Duodenal mucosa (tissue), 2 donors: Measurements from ENCODE around the gene TRPM2.

Source experiments
- H3K27ac ChIP-seq: one replicate; pipeline ENCODE4 v1.7.0; 2013; ENCODE audit warnings: low read depth, low read length
- H3K27me3 ChIP-seq, 2 donors: one replicate each; pipeline ENCODE4 v1.7.0; 2013; ENCODE audit warnings: low read length in 2 of 2, control low read depth in 1 of 2; ENCODE audit not compliant: insufficient read depth in 2 of 2, control insufficient read depth in 1 of 2
- H3K36me3 ChIP-seq, 2 donors: one replicate each; pipeline ENCODE4 v1.7.0; 2013; ENCODE audit warnings: low read length in 2 of 2, control low read depth in 1 of 2; ENCODE audit not compliant: insufficient read depth in 2 of 2, control insufficient read depth in 1 of 2
- H3K4me1 ChIP-seq, 2 donors: one replicate each; pipeline ENCODE4 v1.7.0; 2013; ENCODE audit warnings: low read length in 2 of 2, control low read depth in 1 of 2; ENCODE audit not compliant: insufficient read depth in 2 of 2, control insufficient read depth in 1 of 2
- H3K4me3 ChIP-seq, 2 donors: one replicate each; pipeline ENCODE4 v1.7.0; 2013; ENCODE audit warnings: low read length in 2 of 2, low read depth in 1 of 2
- H3K9ac ChIP-seq, 2 donors: one replicate each; pipeline ENCODE4 v1.7.0; 2013; ENCODE audit warnings: low read length in 2 of 2, low read depth in 1 of 2
- H3K9me3 ChIP-seq, 2 donors: one replicate each; pipeline ENCODE4 v1.7.0; 2013; ENCODE audit warnings: low read length in 2 of 2, control low read depth in 1 of 2; ENCODE audit not compliant: control insufficient read depth in 1 of 2

TRPM2 gene

DNA sequence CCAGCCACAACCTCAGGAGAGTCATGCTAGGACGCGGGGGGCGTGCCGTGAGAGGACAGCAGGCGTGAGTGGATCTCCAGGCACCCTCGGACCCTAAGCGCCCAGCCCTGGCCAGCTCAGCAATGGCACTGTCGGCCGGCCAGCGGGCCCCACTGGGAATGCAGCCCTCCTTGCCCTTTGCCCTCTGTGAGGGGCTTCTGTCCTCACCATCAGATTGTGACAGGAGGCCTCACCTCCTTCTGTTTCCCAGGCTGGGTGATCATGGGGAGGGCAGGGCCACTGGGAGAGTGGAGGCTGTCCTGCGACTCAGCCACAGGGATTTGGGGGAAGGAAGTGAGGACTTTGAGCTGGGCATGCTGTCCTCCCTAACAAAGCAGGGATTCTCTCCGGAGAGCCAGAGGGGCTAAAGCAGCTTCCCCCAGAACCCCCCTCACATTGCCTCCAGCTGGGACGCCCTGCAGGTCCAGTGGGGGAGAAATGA lies 95.3 kb downstream of the TRPM2 start:
- peaks cover 0 to 13% of the 10 kb centered on the region in 2 donors for H3K27me3 ChIP-seq
- no peaks in the 10 kb centered on the region for H3K9me3 ChIP-seq
- no peak overlapping the region for H3K9ac ChIP-seq
- no peaks in the 10 kb centered on the region for H3K4me1 ChIP-seq
- no peak overlapping the region for H3K27ac ChIP-seq
- H3K4me3 ChIP-seq, result no peak overlapping the region
- H3K36me3 ChIP-seq, result no peaks in the 10 kb centered on the region

DNA sequence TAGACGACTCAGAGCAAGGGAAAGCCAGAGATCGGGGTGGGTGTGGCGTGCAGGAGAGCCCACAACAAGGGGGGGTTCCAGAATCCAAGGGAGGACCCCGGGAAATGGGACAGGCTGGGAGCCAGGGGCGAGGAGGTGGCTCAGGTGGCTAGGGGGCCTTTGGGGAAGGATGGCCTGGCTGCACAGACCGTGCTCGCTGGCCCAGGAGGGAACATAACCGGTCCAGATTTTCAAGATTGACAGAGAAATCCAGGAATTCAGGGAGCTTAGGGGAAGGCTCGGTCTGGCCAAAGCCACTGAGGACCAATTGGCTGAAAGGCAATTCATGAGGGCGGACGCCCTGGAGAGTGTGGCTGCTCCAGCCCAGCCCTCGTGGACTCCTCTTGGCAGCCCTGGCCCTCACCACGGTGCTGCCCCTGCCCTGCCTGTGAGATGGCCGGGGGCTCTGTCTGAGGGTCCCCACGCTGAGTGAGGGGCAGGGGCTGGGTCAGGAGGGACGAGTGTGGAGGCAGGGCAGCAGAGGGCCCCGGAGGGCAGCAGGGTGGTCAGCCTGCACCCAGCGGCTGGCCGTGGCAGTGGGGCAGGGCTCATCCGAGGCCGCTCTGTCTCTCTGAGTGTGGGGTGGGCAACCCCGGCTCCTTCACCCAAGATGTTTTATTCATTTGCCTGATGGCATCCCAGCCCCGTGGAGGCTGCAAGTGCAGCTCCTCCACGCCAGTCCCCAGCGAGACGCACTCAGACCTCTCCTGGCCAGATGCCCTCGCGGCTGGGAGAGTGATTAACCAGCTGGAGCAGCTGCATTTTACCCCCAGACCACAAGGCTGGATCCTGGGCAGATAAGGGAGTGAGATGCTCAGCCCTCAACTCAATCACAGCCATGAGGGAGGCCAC lies 96.3 kb downstream of the TRPM2 start:
- peaks cover 0 to 5% of the 10 kb centered on the region in 2 donors for H3K9me3 ChIP-seq
- H3K4me1 ChIP-seq, result no peaks in the 10 kb centered on the region
- no peaks in the 10 kb centered on the region for H3K36me3 ChIP-seq
- H3K9ac ChIP-seq, result no peak overlapping the region
- H3K4me3 ChIP-seq, result no peak overlapping the region
- no peak overlapping the region for H3K27ac ChIP-seq
- peaks cover 0 to 13% of the 10 kb centered on the region in 2 donors for H3K27me3 ChIP-seq

DNA sequence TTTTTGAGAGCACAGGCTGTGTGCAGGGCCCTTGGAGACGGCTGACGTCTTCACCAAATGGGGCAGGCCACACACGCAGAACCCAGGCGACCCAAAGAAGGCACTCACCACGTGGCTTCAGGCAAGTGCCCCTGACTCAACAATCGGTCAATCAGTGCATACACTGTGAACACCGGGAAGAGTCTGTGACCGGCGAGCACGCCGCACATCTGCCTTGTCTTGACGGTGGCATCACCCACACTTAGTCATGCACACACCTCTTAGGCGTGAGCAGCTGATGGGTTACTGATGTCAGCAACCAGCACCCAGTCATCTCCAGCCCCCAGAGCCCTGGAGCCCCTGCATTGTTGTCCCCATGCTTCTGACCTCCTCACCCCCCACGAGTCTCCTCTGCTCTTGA lies 97.0 kb downstream of the TRPM2 start:
- no peak overlapping the region for H3K4me3 ChIP-seq
- no peak overlapping the region for H3K9ac ChIP-seq
- H3K27ac ChIP-seq, result no peak overlapping the region
- H3K4me1 ChIP-seq, result no peaks in the 10 kb centered on the region
- peaks cover 0 to 13% of the 10 kb centered on the region in 2 donors for H3K27me3 ChIP-seq
- H3K9me3 ChIP-seq, result peaks cover 0 to 5% of the 10 kb centered on the region in 2 donors
- H3K36me3 ChIP-seq, result no peaks in the 10 kb centered on the region

DNA sequence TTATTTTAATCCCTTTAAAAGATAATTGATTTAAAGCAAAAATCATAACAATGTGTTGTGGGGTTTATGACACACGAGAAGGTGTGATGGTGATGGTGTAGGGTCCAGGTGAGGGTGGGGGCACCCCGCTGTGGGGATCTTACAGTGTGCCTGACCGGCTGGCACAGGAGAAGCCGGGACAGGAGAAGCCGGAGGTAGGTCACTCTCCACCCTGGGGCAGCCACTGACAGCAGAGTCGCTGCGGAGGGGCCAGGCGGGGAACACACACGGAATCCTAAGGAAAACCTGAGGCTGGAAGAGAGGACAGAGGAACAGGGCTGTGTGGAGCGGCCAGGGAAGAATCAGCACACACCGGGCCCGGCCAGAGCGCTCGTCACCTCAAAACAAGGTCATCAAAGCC lies 97.6 kb downstream of the TRPM2 start:
- H3K4me3 ChIP-seq, result no peak overlapping the region
- H3K27me3 ChIP-seq, result peaks cover 0 to 13% of the 10 kb centered on the region in 2 donors
- no peaks in the 10 kb centered on the region for H3K36me3 ChIP-seq
- peaks cover 0 to 5% of the 10 kb centered on the region in 2 donors for H3K9me3 ChIP-seq
- no peak overlapping the region for H3K9ac ChIP-seq
- H3K4me1 ChIP-seq, result peaks cover 0 to 1% of the 10 kb centered on the region in 2 donors
- no peak overlapping the region for H3K27ac ChIP-seq

DNA sequence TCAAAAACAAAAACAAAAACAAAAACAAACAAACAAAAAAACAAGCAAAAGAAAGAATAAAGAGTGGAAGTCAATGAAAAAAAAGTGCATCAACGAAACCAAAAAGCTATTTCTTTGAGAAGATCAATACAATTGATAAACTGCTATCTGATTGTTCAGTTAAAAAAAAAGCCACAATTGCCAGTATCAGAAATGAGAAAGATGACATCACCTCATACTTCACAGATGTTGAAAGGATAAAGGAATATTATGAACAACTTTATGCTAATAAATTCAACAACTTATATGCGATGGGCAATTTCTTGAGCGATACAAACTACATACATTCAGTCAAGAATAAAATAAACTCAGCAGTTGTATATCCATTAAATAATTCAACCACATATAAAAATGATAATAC lies 99.7 kb downstream of the TRPM2 start:
- Histone ChIP-seq H3K36me3 (no peaks in the 10 kb centered on the region), H3K9ac (no peak overlapping the region), H3K27ac (no peak overlapping the region), H3K4me1 (peaks cover 8 to 17% of the 10 kb centered on the region in 2 donors), H3K9me3 (peaks cover 0 to 5% of the 10 kb centered on the region in 2 donors), H3K27me3 (peaks cover 0 to 13% of the 10 kb centered on the region in 2 donors), H3K4me3 (no peak overlapping the region)

- Histone ChIP-seq H3K9ac (no peak overlapping the region), H3K27ac (no peak overlapping the region), H3K4me1 (peaks cover 8 to 17% of the 10 kb centered on the region in 2 donors), H3K27me3 (peaks cover 0 to 7% of the 10 kb centered on the region in 2 donors), H3K9me3 (peaks cover 0 to 5% of the 10 kb centered on the region in 2 donors), H3K36me3 (no peaks in the 10 kb centered on the region), H3K4me3 (no peak overlapping the region)
Observed at GRCh38 chr21:44454058-44454457, 100.6 kb downstream of the TRPM2 start.

DNA sequence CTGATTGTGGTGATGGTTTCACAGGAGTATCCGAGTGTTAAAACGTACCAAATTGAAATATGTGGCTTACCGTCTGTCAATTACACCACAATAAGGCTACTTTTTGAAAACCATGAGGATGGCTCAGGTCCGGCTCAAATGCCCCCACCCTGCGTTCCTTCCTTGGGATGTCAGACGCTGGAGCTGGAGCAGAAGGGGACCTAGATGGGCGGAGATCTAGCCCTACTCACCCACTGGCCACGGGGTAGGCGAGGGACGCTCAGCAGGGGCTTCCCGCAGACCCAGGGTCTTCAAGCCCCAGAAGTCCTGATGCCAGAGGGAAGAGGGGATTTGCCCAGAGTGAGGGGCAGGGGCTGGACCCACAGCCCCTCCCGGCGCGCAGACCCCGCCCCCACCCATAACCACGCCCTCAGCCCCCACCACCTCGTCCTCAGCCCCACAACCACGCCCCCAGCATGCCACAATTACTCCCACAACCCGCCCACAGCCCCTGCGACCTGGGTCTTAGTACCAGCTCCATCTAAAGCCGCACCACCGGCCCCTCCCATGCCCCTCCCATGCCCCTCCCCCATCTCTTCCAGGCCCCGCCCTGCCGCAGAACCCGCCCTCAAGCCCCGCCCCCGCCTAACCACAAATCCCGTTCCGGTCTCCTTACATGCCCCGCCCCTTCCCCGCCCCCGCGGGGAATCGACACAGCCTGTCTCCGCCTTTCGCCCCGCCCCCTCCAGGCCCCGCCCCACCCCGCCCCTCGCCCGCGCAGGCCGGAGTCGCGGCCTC lies 101.5 kb downstream of the TRPM2 start, which contains the start of gene LRRC3:
LRRC3 (plus strand) TSS at position 764 of the 777 bp plus-strand sequence. CDS start 1,135 bp downstream, outside the sequence.
- H3K9ac ChIP-seq, result no peak within 1 kb of the TSS
- peaks cover 8 to 17% of the 10 kb centered on the region in 2 donors for H3K4me1 ChIP-seq
- peak within 1 kb of the TSS; percentile 60 to 61 for H3K4me3 ChIP-seq
- H3K27me3 ChIP-seq, result peaks cover 0 to 1% of the 10 kb centered on the region in 2 donors
- H3K27ac ChIP-seq, result no peak within 1 kb of the TSS
- no peaks in the 10 kb centered on the region for H3K36me3 ChIP-seq
- peaks cover 0 to 5% of the 10 kb centered on the region in 2 donors for H3K9me3 ChIP-seq

- Histone ChIP-seq H3K27ac (no peak overlapping the region), H3K9me3 (peaks cover 0 to 5% of the 10 kb centered on the region in 2 donors), H3K27me3 (no peaks in the 10 kb centered on the region), H3K4me1 (peaks cover 8 to 17% of the 10 kb centered on the region in 2 donors), H3K4me3 (peak overlapping the region; percentile 60 to 61), H3K9ac (no peak overlapping the region), H3K36me3 (no peaks in the 10 kb centered on the region)
Observed at GRCh38 chr21:44455524-44456213, 102.2 kb downstream of the TRPM2 start.

DNA sequence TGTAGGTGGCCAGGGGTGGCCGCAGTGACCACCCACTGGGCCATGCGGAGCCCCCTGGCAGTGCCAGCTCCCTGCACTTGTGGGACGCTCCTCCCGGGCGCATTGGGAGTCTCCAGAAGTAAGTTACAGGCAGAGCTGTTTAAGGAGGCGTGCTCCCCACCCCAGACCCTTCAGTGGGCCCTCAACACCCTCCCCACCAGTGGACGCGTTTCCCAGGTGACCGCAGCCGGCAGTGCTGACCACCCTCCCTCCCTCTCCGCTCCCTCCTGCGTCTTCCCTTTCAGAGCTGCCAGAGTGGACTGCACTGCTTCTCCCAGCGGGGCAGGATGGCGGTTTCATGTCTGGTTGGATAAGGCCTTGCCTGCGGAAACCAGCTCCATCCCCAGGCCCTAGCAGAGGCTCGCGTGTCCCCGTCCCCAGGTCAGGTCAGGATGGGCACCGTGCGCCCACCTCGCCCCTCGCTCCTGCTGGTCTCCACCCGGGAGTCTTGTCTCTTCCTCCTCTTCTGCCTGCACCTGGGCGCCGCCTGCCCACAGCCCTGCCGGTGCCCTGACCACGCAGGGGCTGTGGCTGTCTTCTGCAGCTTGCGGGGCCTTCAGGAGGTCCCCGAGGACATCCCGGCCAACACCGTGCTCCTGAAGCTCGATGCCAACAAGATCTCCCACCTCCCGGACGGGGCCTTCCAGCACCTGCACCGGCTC lies 102.9 kb downstream of the TRPM2 start:
- H3K9ac ChIP-seq, result no peak overlapping the region

More for the DNA sequence above, 102.9 kb downstream of the TRPM2 start:
- H3K4me1 ChIP-seq, result peaks cover 8 to 17% of the 10 kb centered on the region in 2 donors
- H3K27ac ChIP-seq, result no peak overlapping the region
- H3K9me3 ChIP-seq, result peaks cover 0 to 5% of the 10 kb centered on the region in 2 donors
- H3K27me3 ChIP-seq, result no peaks in the 10 kb centered on the region
- peak overlapping the region; percentile 60 to 61 for H3K4me3 ChIP-seq
- no peaks in the 10 kb centered on the region for H3K36me3 ChIP-seq
